CD14-positive monocyte (primary cell): ENCODE measurements around the gene SCARB1. TPM values are rescaled to one million over a fixed set of nuclear protein-coding genes. Genes with fewer than 3 reads are reported as not detected.
A peak's percentile ranks its signal among the peaks of the same experiment; 100 is the strongest.

Experiments used
- DNase-seq, 3 donors: peaks; one replicate each; pipeline ENCODE4 v3.0.0-alpha.2; 2011 to 2022
- H2AFZ ChIP-seq: 2 replicates; pipeline ENCODE4 v1.6.0; 2012; ENCODE audit warnings: mild to moderate bottlenecking, low read depth, low read length, inconsistent platforms; ENCODE audit not compliant: insufficient read depth, poor library complexity, severe bottlenecking
- H3K27ac ChIP-seq, 2 donors: 1 replicate in 1 of 2; 2 replicates in 1 of 2; pipeline ENCODE4 v1.5.1; 2012 to 2013; ENCODE audit warnings: low read length in 2 of 2, control low read depth in 1 of 2, inconsistent platforms in 1 of 2, low read depth in 1 of 2, mild to moderate bottlenecking in 1 of 2
- H3K27me3 ChIP-seq, 2 donors: one replicate each; pipeline versions ENCODE4 v1.6.0 to v1.6.1; 2011 to 2013; ENCODE audit warnings: low read length in 2 of 2; ENCODE audit not compliant: control insufficient read depth in 2 of 2, insufficient read depth in 2 of 2
- H3K36me3 ChIP-seq, 2 donors: replicated peaks in 1 of 2; 1 replicate in 1 of 2; 2 replicates in 1 of 2; pipeline versions ENCODE4 v1.5.1 to v1.6.1; 2012 to 2013; ENCODE audit warnings: low read length in 2 of 2, control low read depth in 1 of 2, inconsistent platforms in 1 of 2, mild to moderate bottlenecking in 1 of 2; ENCODE audit not compliant: insufficient read depth in 2 of 2, control insufficient read depth in 1 of 2
- H3K4me1 ChIP-seq, 2 donors: 1 replicate in 1 of 2; 2 replicates in 1 of 2; pipeline versions ENCODE4 v1.5.1 to v1.6.1; 2012 to 2013; ENCODE audit warnings: low read length in 2 of 2, control low read depth in 1 of 2, inconsistent platforms in 1 of 2, mild to moderate bottlenecking in 1 of 2, moderate library complexity in 1 of 2; ENCODE audit not compliant: insufficient read depth in 2 of 2, control insufficient read depth in 1 of 2
- H3K4me2 ChIP-seq: replicated peaks from 2 replicates; pipeline ENCODE3; 2012; ENCODE audit warnings: low read length, moderate library complexity, mild to moderate bottlenecking; ENCODE audit not compliant: poor library complexity, severe bottlenecking; ENCODE audit errors: extremely low read depth
- H3K4me3 ChIP-seq, 3 experiments: fragments of 200-600 bp in 1 of 3; sonication (generic) in 1 of 3; replicated peaks in 1 of 3; 1 replicate in 2 of 3; 2 replicates in 1 of 3; pipeline ENCODE4 v1.5.1; 2011 to 2013; ENCODE audit warnings: low read length in 3 of 3, mild to moderate bottlenecking in 3 of 3, control low read depth in 2 of 3, low read depth in 2 of 3, inconsistent platforms in 1 of 3, moderate library complexity in 1 of 3
- H3K79me2 ChIP-seq: 2 replicates; pipeline ENCODE4 v1.6.0; 2012; ENCODE audit warnings: mild to moderate bottlenecking, control low read depth, inconsistent platforms, low read length, moderate library complexity; ENCODE audit not compliant: insufficient read depth
- H3K9ac ChIP-seq: 2 replicates; pipeline ENCODE4 v1.6.0; 2017; ENCODE audit warnings: low read length, mild to moderate bottlenecking; ENCODE audit not compliant: insufficient read depth, poor library complexity, severe bottlenecking
- H3K9me3 ChIP-seq, 2 donors: replicated peaks in 1 of 2; 1 replicate in 1 of 2; 2 replicates in 1 of 2; pipeline versions ENCODE4 v1.5.1 to v1.6.1; 2012 to 2013; ENCODE audit warnings: low read length in 2 of 2, control low read depth in 1 of 2; ENCODE audit not compliant: control insufficient read depth in 1 of 2, insufficient read depth in 1 of 2
- H4K20me1 ChIP-seq: 2 replicates; pipeline ENCODE4 v1.6.0; 2012; ENCODE audit warnings: mild to moderate bottlenecking, low read length, control low read depth, moderate library complexity; ENCODE audit not compliant: insufficient read depth
- H3K27ac Mint-ChIP-seq, 7 donors: one replicate each; pipeline ENCODE4 v1.8.0; 2020; ENCODE audit warnings: mild to moderate bottlenecking in 7 of 7, mixed read lengths in 7 of 7, moderate library complexity in 6 of 7, inconsistent platforms in 2 of 7
- H3K27me3 Mint-ChIP-seq, 3 donors: one replicate each; pipeline ENCODE4 v1.8.0; 2021 to 2022; ENCODE audit warnings: low read depth in 3 of 3, mild to moderate bottlenecking in 3 of 3, mixed read lengths in 3 of 3, moderate library complexity in 3 of 3, inconsistent platforms in 1 of 3
- H3K36me3 Mint-ChIP-seq, 2 donors: one replicate each; pipeline ENCODE4 v1.8.0; 2020; ENCODE audit warnings: mixed read lengths in 2 of 2, inconsistent platforms in 1 of 2, mild to moderate bottlenecking in 1 of 2
- H3K4me1 Mint-ChIP-seq: one replicate; pipeline ENCODE4 v1.8.0; 2020; ENCODE audit warnings: mild to moderate bottlenecking, mixed read lengths
- H3K4me3 Mint-ChIP-seq, 2 donors: one replicate each; pipeline ENCODE4 v1.8.0; 2020; ENCODE audit warnings: mild to moderate bottlenecking in 2 of 2, mixed read lengths in 2 of 2, moderate library complexity in 1 of 2
- H3K9me3 Mint-ChIP-seq, 7 donors: one replicate each; pipeline ENCODE4 v1.8.0; 2020 to 2022; ENCODE audit warnings: mixed read lengths in 7 of 7, mild to moderate bottlenecking in 6 of 7, moderate library complexity in 6 of 7, inconsistent platforms in 2 of 7
- WGBS: methylation state at CpG from one replicate; pipeline ENCODE4 v1.1.5; 2013; ENCODE audit warnings: missing lambda C conversion rate; ENCODE audit not compliant: insufficient coverage; 5-methylcytosine and 5-hydroxymethylcytosine counted together
- intact Hi-C, 2 donors: fragments of 100-400 bp; cut with micrococcal nuclease; formaldehyde crosslinking; loops; one replicate each; pipeline versions ENCODE4 v1.15.0 to v1.15.1; 2023
- polyA plus RNA-seq, 3 donors: library from polyadenylated mRNA; depleted of rRNA in 1 of 3; unstranded in 2 of 3; stranded (reverse) in 1 of 3; fragments of 300-500 nt in 2 of 3; fragments of >200 nt in 1 of 3; fragmentation: Illumina TruSeq in 2 of 3; gene quantifications; 1 replicate in 2 of 3; 2 replicates in 1 of 3; pipeline ENCODE4 v1.2.3, GENCODE V29; 2012 to 2021
- TF ChIP-seq, protein P1 (sequence below): fragments of 200-600 bp; IDR thresholded peaks from one replicate; pipeline ENCODE4 v1.8.0; 2022; ENCODE audit warnings: antibody characterized with exemption, mild to moderate bottlenecking

Gene SCARB1
- polyA plus RNA-seq, 3 donors = 13.1 to 34.3 (median 15.2) TPM

DNA sequence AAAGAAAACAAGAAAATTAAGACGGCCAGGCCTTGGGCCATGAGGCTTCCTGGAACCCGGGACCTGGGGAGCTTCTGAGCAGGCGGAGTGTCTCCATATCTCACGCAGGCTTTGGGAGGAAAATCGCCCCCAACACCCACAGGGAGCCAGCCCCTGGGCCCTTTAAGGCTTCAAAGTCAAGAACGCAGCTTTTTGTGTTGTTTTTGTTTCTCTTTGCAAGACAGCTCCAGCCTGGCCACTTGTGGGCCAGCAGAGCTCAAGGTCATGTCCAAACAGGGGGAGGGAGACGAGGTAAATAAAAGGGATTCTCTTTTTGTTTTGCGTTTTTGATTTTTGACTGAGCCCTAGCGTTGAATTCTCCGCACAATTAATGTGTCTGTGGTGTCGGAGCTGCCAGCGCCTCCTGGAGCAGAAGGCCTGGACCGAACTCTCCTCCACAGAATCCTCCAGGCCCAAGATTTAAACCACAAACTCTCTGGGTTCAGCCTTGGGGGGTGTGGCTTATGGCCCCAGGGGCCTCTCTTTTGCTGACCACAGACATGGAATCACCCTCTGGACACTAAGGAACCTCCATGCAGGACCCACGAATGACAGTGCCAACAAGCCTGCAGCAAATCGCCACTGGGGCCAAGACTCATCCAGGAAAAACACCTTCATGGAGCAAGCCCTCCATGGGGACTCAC is 8.2 kb downstream of the SCARB1 start:
- no peak overlapping the region for H3K9ac ChIP-seq
- peak overlapping the region in 1 of 3 experiments; percentile 19 for H3K4me3 ChIP-seq
- H4K20me1 ChIP-seq = no peaks in the 10 kb centered on the region
- peak overlapping the region; percentile 28 for H3K4me2 ChIP-seq
- peaks cover 19 to 24% of the 10 kb centered on the region in 2 donors for H3K36me3 Mint-ChIP-seq
- H3K9me3 Mint-ChIP-seq = peaks cover 0 to 5% (median 0%) of the 10 kb centered on the region in 7 donors
- no peaks in the 10 kb centered on the region for H3K27me3 Mint-ChIP-seq
- peaks cover 54% of the 10 kb centered on the region for H3K4me1 Mint-ChIP-seq
- H3K79me2 ChIP-seq = peaks cover 26% of the 10 kb centered on the region
- DNase-seq = no peak
- H3K36me3 ChIP-seq = no peaks in the 10 kb centered on the region
- H3K27me3 ChIP-seq = no peaks in the 10 kb centered on the region
- peak overlapping the region; percentile 32 for H2AFZ ChIP-seq
- H3K4me1 ChIP-seq = peaks cover 57 to 59% of the 10 kb centered on the region in 2 donors
- no peak overlapping the region for H3K4me3 Mint-ChIP-seq
- intact Hi-C loops = loop anchor here in 1 of 2 donors (10.0 kb wide), 1 partner anchor 49 kb away; no protein-coding TSS in a partner anchor
- TF ChIP-seq, protein P1, sequence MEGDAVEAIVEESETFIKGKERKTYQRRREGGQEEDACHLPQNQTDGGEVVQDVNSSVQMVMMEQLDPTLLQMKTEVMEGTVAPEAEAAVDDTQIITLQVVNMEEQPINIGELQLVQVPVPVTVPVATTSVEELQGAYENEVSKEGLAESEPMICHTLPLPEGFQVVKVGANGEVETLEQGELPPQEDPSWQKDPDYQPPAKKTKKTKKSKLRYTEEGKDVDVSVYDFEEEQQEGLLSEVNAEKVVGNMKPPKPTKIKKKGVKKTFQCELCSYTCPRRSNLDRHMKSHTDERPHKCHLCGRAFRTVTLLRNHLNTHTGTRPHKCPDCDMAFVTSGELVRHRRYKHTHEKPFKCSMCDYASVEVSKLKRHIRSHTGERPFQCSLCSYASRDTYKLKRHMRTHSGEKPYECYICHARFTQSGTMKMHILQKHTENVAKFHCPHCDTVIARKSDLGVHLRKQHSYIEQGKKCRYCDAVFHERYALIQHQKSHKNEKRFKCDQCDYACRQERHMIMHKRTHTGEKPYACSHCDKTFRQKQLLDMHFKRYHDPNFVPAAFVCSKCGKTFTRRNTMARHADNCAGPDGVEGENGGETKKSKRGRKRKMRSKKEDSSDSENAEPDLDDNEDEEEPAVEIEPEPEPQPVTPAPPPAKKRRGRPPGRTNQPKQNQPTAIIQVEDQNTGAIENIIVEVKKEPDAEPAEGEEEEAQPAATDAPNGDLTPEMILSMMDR = no peak
- H3K9me3 ChIP-seq = no peaks in the 10 kb centered on the region
- H3K27ac Mint-ChIP-seq = peak overlapping the region in 2 of 7 donors; percentile 54 to 66
- peak overlapping the region in 1 of 2 donors; percentile 5 for H3K27ac ChIP-seq
- 69% methylated on average over 7 of the region's 15 CpGs for WGBS

DNA sequence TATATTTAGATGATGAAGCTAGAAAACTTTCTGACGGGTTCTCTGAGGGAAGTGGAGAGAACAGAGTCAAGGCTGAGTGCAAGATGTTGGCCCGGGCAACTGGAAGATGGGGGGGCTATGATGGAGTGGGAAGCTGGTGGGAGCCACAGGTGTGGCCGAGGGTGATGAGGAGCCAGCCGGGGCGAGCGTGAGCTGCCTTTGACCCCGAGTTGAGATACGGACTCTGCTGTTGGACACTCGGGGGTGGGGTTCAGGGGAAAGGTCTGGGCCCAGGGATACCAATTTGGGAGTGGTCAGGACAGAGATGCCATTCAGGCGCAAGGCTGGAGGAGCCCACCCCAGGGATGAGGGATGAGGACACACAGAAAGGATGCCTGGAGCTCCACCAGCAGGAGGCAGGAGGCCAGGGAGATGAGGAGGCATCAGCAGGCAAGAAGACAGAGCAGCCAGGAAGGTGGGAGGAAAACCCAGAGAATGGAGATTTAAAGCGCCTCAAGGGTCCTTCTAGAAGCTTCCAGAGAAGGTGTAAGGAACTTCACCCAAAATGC is 9.0 kb downstream of the SCARB1 start:
- no peak overlapping the region for H3K4me3 Mint-ChIP-seq
- peak overlapping the region; percentile 28 for H3K4me2 ChIP-seq
- no peaks in the 10 kb centered on the region for H3K36me3 ChIP-seq

More for the DNA sequence above, 9.0 kb downstream of the SCARB1 start:
- Histone ChIP-seq H3K4me3 (peak overlapping the region in 1 of 3 experiments; percentile 19), H3K27me3 (no peaks in the 10 kb centered on the region), H3K9me3 (no peaks in the 10 kb centered on the region), H3K27ac (peak overlapping the region in 1 of 2 donors; percentile 31), H3K79me2 (peaks cover 26% of the 10 kb centered on the region), H3K9ac (no peak overlapping the region), H4K20me1 (no peaks in the 10 kb centered on the region), H2AFZ (peak overlapping the region; percentile 32), H3K4me1 (peaks cover 57 to 59% of the 10 kb centered on the region in 2 donors)
- H3K27ac Mint-ChIP-seq = peak overlapping the region in 3 of 7 donors; percentile 54 to 66 (median 61)
- WGBS = 95% methylated on average over 10 of the region's 11 CpGs
- no peak for DNase-seq
- peaks cover 14 to 17% of the 10 kb centered on the region in 2 donors for H3K36me3 Mint-ChIP-seq
- H3K27me3 Mint-ChIP-seq = no peaks in the 10 kb centered on the region
- H3K4me1 Mint-ChIP-seq = peaks cover 54% of the 10 kb centered on the region
- TF ChIP-seq, protein P1 = no peak
- intact Hi-C loops = loop anchor here in 1 of 2 donors (10.0 kb wide), 1 partner anchor 50 kb away; no protein-coding TSS in a partner anchor
- peaks cover 0 to 5% (median 0%) of the 10 kb centered on the region in 7 donors for H3K9me3 Mint-ChIP-seq
